Endodermal cell (in vitro differentiated cells): ENCODE results near the gene BCL2L14. TPM values are rescaled to one million over a fixed set of nuclear protein-coding genes. Genes with fewer than 3 reads are reported as not detected.

Experiments used
- DNase-seq: peaks from one replicate; pipeline ENCODE4 v3.0.0-alpha.2; 2017
- H3K27ac ChIP-seq: 2 replicates; pipeline ENCODE4 v1.5.1; 2013; ENCODE audit warnings: mild to moderate bottlenecking, low read depth, low read length, moderate library complexity
- H3K27me3 ChIP-seq: 2 replicates; pipeline ENCODE4 v1.6.1; 2013; ENCODE audit warnings: mild to moderate bottlenecking, low read length, moderate library complexity; ENCODE audit not compliant: insufficient read depth, control insufficient read depth, poor library complexity, severe bottlenecking
- H3K36me3 ChIP-seq: 2 replicates; pipeline ENCODE4 v1.7.0; 2013; ENCODE audit warnings: mild to moderate bottlenecking, low read length, moderate library complexity; ENCODE audit not compliant: control insufficient read depth, insufficient read depth
- H3K4me1 ChIP-seq: one replicate; pipeline ENCODE4 v1.7.0; 2013; ENCODE audit warnings: low read length; ENCODE audit not compliant: control insufficient read depth, insufficient read depth
- H3K4me3 ChIP-seq: 2 replicates; pipeline ENCODE4 v1.5.1; 2013; ENCODE audit warnings: mild to moderate bottlenecking, low read length, moderate library complexity
- H3K9ac ChIP-seq: 2 replicates; pipeline ENCODE4 v1.6.1; 2013; ENCODE audit warnings: mild to moderate bottlenecking, low read length, moderate library complexity; ENCODE audit not compliant: poor library complexity, severe bottlenecking; ENCODE audit errors: extremely low read depth
- H3K9me3 ChIP-seq: 2 replicates; pipeline ENCODE4 v1.6.1; 2013; ENCODE audit warnings: mild to moderate bottlenecking, low read length, moderate library complexity; ENCODE audit not compliant: control insufficient read depth
- H3K27ac Mint-ChIP-seq: 2 replicates; pipeline ENCODE4 v1.8.0; 2020; ENCODE audit warnings: mixed read lengths
- H3K27me3 Mint-ChIP-seq: 2 replicates; pipeline ENCODE4 v1.8.0; 2021; ENCODE audit warnings: mild to moderate bottlenecking, mixed read lengths; ENCODE audit not compliant: insufficient read depth
- H3K36me3 Mint-ChIP-seq: 2 replicates; pipeline ENCODE4 v1.8.0; 2020; ENCODE audit warnings: low read depth, mixed read lengths
- H3K4me1 Mint-ChIP-seq: 2 replicates; pipeline ENCODE4 v1.8.0; 2020; ENCODE audit warnings: mixed read lengths
- H3K4me3 Mint-ChIP-seq: 2 replicates; pipeline ENCODE4 v1.8.0; 2020; ENCODE audit warnings: mild to moderate bottlenecking, moderate library complexity, mixed read lengths
- H3K9me3 Mint-ChIP-seq: 2 replicates; pipeline ENCODE4 v1.8.0; 2020; ENCODE audit warnings: mild to moderate bottlenecking, mixed read lengths
- WGBS, 2 experiments: methylation state at CpG; one replicate each; pipeline versions ENCODE4 v1.1.5 to v1.1.7; 2013; ENCODE audit warnings: missing lambda C conversion rate in 2 of 2, mixed read lengths in 1 of 2; ENCODE audit not compliant: insufficient coverage in 1 of 2, insufficient read length in 1 of 2; 5-methylcytosine and 5-hydroxymethylcytosine counted together
- long read RNA-seq, 4 experiments: library from polyadenylated mRNA in 2 of 4; library from RNA in 1 of 4; library from capped mRNA in 1 of 4; stranded (forward) in 3 of 4; unstranded in 1 of 4; transcript quantifications; one replicate each; pipeline ENCODE4 v2.0.0, GENCODE V29; 2020 to 2021; ENCODE audit warnings: inconsistent platforms in 1 of 4
- polyA plus RNA-seq, 2 experiments: library from polyadenylated mRNA; stranded (reverse); fragments of 50-300 nt; gene quantifications; one replicate each; pipeline ENCODE4 v1.2.3, GENCODE V29; 2013
- total RNA-seq, 2 donors: library from RNA; stranded (reverse); fragmentation: NEBNext Ultra II Directional in 1 of 2; extraction: Animal tissue kit (Norgen Biotek cat#: 25700) in 1 of 2; gene quantifications; 2 replicates in 1 of 2; 3 replicates in 1 of 2; pipeline ENCODE4 v1.2.1, GENCODE V29; 2021
- TF ChIP-seq, protein P1 (sequence below): fragments of 200-600 bp; sonication (generic); conservative IDR thresholded peaks from 2 replicates; pipeline ENCODE4 v1.5.0; 2021; ENCODE audit warnings: antibody characterized with exemption, mild to moderate bottlenecking

The BCL2L14 gene
- total RNA-seq: 10 to 100 TPM in 1 of 2 donors, 1 to 10 TPM in 1; 4.4 to 10.5 TPM
- polyA plus RNA-seq (2013, experiment 1 of 2): 0.39 TPM
- 0.33 TPM for polyA plus RNA-seq (2013, experiment 2 of 2)
- long read RNA-seq, experiment 1, partial matches to known transcripts: 1 of 3 reads
- long read RNA-seq, experiment 1, other reads (novel, unspliced or antisense): 2 of 3 reads
- long read RNA-seq, experiment 2, partial matches to known transcripts: 0 of 23 reads
- long read RNA-seq, experiment 2, other reads (novel, unspliced or antisense): 22 of 23 reads
- long read RNA-seq, experiment 3, partial matches to known transcripts: 22 of 37 reads
- long read RNA-seq, experiment 3, other reads (novel, unspliced or antisense): 11 of 37 reads
- long read RNA-seq, experiment 4, partial matches to known transcripts: 0 of 1 reads
- long read RNA-seq, experiment 4, other reads (novel, unspliced or antisense): 0 of 1 reads

GRCh38 chr12:12070674-12071656 is at the start of gene BCL2L14:
BCL2L14 (plus strand) TSS chr12:12070939; CDS start chr12:12079306, 8,367 bp downstream.
- Histone ChIP-seq H3K36me3 (no peaks in the 10 kb centered on the region), H3K9me3 (no peaks in the 10 kb centered on the region), H3K9ac (no peak within 1 kb of the TSS), H3K27ac (no peak within 1 kb of the TSS), H3K27me3 (no peaks in the 10 kb centered on the region), H3K4me1 (peaks cover 17% of the 10 kb centered on the region), H3K4me3 (no peak within 1 kb of the TSS)
- no peaks in the 10 kb centered on the region for H3K9me3 Mint-ChIP-seq
- peak within 1 kb of the TSS; percentile 91 for H3K27ac Mint-ChIP-seq
- H3K36me3 Mint-ChIP-seq: peaks cover 6% of the 10 kb centered on the region
- WGBS, 2 experiments: 77 to 85% methylated on average over 8 to 12 of the region's 12 CpGs
- no peak for DNase-seq
- H3K4me1 Mint-ChIP-seq: peaks cover 50% of the 10 kb centered on the region
- H3K27me3 Mint-ChIP-seq: no peaks in the 10 kb centered on the region
- H3K4me3 Mint-ChIP-seq: peak within 1 kb of the TSS; percentile 30
- TF ChIP-seq, protein P1, sequence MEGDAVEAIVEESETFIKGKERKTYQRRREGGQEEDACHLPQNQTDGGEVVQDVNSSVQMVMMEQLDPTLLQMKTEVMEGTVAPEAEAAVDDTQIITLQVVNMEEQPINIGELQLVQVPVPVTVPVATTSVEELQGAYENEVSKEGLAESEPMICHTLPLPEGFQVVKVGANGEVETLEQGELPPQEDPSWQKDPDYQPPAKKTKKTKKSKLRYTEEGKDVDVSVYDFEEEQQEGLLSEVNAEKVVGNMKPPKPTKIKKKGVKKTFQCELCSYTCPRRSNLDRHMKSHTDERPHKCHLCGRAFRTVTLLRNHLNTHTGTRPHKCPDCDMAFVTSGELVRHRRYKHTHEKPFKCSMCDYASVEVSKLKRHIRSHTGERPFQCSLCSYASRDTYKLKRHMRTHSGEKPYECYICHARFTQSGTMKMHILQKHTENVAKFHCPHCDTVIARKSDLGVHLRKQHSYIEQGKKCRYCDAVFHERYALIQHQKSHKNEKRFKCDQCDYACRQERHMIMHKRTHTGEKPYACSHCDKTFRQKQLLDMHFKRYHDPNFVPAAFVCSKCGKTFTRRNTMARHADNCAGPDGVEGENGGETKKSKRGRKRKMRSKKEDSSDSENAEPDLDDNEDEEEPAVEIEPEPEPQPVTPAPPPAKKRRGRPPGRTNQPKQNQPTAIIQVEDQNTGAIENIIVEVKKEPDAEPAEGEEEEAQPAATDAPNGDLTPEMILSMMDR: peak; percentile 65

GRCh38 chr12:12022306-12022936 is 48.3 kb upstream of the BCL2L14 start:
- peaks cover 21% of the 10 kb centered on the region for H3K4me1 Mint-ChIP-seq
- WGBS, 2 experiments: 95% methylated on average over 5 to 8 of the region's 8 CpGs
- H3K27me3 ChIP-seq: no peaks in the 10 kb centered on the region
- no peak overlapping the region for H3K27ac ChIP-seq
- H3K36me3 ChIP-seq: peaks cover 9% of the 10 kb centered on the region
- peaks cover 7% of the 10 kb centered on the region for H3K9me3 ChIP-seq
- peaks cover 6% of the 10 kb centered on the region for H3K9me3 Mint-ChIP-seq
- peak; percentile 26 for DNase-seq
- H3K36me3 Mint-ChIP-seq: peaks cover 11% of the 10 kb centered on the region
- H3K4me3 ChIP-seq: no peak overlapping the region
- peak overlapping the region; percentile 0 for H3K27ac Mint-ChIP-seq
- TF ChIP-seq, protein P1: no peak
- H3K4me3 Mint-ChIP-seq: no peak overlapping the region
- no peaks in the 10 kb centered on the region for H3K4me1 ChIP-seq
- no peak overlapping the region for H3K9ac ChIP-seq
- H3K27me3 Mint-ChIP-seq: no peaks in the 10 kb centered on the region

DNA sequence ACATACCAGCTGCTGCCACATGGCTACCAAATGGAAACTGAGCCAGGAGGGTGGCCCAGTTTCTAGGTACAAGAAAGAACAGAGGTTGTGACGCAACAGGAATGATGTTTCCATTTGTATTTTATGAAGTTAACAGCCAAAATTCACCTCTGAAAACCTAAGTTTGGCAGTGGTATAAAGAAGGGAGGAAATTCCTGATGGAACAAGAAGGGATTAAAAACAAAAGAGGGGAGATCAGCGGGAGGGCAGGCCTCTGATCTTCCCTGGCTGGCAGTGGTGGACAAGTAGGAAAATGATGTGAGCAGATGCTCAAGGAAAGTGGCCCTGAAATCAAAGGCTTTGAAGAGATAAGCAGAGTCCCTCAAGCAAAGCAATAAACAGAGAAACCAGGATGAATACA is 47.3 kb upstream of the BCL2L14 start:
- no peaks in the 10 kb centered on the region for H3K27me3 ChIP-seq
- H3K9ac ChIP-seq: no peak overlapping the region
- Mint-ChIP-seq H3K36me3 (peaks cover 15% of the 10 kb centered on the region), H3K9me3 (peaks cover 6% of the 10 kb centered on the region), H3K4me3 (no peak overlapping the region), H3K27ac (no peak overlapping the region), H3K4me1 (peaks cover 11% of the 10 kb centered on the region), H3K27me3 (no peaks in the 10 kb centered on the region)
- H3K27ac ChIP-seq: no peak overlapping the region
- peaks cover 9% of the 10 kb centered on the region for H3K36me3 ChIP-seq
- WGBS, 2 experiments: 81 to 100% methylated on average over 1 to 2 of the region's 2 CpGs
- TF ChIP-seq, protein P1: no peak
- H3K4me1 ChIP-seq: no peaks in the 10 kb centered on the region
- no peak overlapping the region for H3K4me3 ChIP-seq
- DNase-seq: peak; percentile 13
- peaks cover 7% of the 10 kb centered on the region for H3K9me3 ChIP-seq
